Superior temporal gyrus (tissue), 1 donor: ENCODE data around the gene FBXO10.
"Not testable (repeated sequence)": the region's sequence is repeated elsewhere in the genome, so short reads cannot be mapped to it uniquely, and the experiment has no call there.

ENCODE experiments used
- DNase-seq: peaks from one replicate; pipeline ENCODE4 v3.0.0-alpha.2; 2016; ENCODE audit errors: extremely low spot score

The FBXO10 gene

DNA sequence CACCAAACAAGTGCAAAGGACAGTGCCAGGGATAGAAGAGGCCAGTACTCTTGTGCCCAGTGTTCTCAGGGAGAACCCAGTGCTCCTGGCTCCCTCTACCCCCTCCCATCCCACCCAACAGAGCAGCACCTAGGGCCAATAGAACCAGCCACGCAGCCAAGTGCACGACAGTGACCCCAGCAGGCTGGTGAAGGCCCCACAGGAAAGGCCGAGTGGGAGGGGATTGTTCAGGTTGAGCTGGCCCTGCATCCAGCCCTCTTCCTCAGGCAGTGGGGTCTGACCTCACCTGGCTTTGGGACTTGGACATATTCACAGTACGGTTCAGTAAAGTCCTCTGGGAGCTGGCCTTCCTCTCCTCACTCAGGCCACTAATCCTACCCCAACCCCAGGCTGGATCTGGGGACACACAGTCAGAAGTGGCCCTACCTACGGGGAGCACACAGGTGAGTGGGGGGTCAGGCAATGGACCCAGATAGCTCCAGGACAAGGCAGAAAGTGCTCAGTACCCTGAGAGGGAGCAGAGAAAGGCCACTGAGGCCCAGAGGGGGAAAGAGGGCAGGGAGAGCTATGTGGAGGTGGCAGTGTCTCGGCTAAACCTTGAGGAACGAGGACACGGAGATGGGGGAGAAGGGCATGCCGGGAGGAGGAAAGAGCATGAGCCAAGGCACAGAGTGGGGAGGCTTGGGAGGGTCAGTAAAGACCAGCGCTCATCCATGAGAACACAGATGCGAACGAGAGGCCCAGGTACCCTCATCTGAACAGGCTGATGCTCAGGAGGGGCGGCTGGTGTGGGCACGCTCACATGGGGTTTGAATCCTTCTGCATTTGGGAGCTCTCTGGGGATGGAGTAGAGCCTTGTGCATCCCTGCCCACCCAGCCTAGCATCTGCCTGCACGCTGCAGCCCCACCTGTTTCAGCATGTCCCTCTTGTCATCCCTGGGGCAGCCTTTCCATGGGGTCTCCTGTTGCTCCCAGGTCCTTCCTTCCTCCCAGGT, 64.9 kb downstream of the FBXO10 start:
- DNase-seq = no peak

DNA sequence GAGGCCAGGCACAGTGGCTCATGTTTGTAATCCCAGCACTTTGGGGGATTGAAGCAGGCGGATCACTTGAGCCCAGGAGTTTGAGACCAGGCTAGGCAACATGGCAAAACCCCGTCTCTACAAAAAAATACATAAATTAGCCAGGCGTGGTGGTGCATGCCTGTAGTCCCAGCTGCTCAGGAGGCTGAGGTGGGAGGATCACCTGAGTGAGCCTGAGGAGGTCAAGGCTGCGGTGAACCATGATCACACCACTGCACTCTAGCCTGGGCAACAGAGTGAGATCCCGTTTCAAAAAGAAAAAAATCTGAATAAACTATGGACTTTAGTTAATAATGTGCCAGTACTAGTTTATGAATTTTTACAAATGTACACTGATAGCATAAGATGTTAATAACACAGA, 66.1 kb downstream of the FBXO10 start:
- not testable (repeated sequence) for DNase-seq

DNA sequence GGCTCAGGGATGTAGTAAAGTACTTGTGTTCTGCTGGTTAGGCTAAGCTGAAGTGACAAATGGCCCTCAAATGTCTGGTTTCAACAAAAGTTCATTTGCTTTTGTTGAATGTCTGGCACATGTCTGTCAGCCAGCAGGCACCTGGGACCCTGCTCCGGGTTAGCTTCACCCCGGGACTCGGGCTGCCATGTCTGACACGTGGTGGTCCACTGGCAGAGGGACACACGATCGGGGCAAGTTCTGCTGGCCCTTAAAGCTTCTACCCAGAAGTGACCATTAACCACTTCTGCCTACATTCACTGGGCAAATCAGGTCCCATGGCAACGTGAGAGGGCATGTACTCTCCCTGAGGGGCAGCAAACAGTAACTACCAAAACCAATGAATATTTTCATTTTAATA, 66.6 kb downstream of the FBXO10 start:
- DNase-seq = no peak

DNA sequence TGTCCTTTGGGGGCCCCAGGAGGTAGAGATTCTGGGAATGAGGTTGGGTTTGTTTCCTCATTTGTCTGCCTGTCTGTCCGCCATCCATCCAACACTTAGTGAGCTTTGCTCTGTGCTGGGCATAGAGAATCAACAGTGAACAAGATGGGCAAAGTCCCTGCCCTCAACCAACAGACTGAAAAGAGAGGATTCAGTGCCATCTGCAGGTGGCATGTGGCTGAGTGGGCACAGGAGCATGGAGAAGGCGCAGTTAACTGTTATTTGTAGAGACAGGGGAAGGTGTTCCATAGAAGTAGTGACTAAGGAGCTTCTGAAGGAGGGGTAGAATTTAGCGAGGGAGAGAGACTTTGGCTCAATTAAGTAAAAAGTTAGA, 67.4 kb downstream of the FBXO10 start:
- DNase-seq = no peak

DNA sequence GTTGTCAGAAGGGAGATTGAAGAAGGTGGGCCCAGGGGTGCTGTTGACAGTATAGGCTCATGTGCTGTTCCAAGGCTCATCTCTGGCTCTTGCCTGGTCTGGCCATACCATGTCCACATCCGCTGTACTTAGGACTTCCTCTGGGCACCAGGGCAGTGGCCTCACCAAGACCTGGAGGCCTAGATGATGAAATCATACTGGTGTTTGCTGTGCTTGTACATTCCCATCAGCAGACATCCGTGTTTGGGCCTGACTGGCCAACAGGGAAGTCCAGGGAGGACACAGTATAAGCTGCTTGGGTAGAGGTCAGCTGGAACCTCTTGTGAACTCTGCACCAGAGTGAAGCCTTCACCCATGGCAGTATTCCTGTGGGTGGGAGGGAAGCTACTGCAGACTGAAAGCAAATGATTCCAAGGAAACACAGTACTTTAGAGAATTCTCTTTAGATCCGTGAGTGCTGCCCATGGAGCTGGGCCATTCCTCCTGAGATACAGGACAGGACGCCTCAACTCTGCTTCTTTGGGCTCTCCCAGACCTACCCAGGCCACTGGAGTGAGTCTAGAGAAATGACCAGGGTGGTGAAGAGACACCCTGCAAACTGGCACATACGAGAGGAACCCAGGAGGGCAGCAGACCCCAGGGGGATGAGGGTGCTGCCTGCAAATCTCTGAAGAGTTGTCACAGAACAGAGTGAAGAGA, 67.9 kb downstream of the FBXO10 start:
- DNase-seq = no peak

DNA sequence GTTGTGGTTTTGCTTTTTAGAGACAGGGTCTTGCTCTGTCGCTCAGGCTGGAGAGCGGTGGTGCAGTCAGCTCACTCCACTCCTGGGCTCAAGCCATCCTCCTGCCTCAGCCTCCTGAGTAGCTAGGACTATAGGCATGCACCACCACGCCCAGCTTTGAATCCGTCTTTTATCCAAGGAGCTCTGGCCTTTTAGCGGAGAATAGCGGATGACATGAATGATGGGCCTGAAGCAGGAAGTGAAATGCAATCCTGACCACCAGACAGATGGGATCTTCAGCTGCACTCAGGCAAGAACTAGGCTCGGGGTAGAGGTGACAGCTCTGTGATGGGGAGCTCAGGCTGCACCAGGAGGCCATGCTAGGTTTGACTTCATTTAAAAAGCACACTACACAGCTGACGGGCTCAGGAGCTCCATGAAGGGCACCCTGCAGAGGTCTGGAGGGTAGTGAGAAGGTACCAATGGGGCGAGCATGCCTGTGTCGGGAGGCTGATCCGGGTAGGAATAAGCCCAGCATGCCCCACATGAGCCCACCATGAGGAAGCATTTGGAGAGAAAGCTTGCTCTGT, 68.5 kb downstream of the FBXO10 start:
- DNase-seq = no peak

DNA sequence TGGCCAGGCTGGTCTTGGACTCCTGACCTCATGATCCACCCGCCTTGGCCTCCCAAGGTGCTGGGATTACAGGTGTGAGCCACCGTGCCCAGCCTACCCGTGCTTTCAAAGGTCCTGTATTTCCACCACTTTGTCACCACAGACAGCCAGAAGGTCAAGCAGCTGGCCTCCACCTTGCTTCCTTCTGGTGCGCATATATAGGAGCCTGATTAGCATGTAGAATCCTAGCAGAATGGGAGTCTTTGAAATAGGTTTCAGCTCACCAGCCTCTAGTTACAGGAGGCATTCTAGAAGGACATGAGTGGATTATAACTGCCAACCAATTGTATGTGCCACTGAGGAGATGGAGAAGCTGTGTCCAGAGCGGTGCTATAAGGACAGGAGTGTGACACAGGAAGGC, 71.6 kb downstream of the FBXO10 start:
- no peak for DNase-seq

DNA sequence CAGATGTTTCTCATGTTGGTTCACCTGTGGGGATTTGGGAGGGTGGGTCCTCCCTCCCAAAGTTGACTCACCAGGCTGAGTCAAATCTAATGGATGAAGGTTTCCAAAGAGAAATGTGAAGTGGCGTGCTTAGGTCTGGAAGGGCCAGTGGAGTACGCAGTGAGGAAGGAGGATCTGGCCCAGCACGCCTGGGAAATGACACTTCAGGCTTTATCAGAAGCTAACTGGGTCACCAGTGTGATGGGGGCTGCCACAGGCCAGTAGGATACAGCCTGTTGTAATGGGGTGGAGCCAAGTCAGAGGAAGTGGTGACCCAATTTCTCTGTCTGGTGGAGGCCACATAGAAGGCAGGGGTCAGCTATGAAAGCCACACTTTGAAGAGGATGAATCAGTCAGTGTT, 72.4 kb downstream of the FBXO10 start:
- DNase-seq = no peak

DNA sequence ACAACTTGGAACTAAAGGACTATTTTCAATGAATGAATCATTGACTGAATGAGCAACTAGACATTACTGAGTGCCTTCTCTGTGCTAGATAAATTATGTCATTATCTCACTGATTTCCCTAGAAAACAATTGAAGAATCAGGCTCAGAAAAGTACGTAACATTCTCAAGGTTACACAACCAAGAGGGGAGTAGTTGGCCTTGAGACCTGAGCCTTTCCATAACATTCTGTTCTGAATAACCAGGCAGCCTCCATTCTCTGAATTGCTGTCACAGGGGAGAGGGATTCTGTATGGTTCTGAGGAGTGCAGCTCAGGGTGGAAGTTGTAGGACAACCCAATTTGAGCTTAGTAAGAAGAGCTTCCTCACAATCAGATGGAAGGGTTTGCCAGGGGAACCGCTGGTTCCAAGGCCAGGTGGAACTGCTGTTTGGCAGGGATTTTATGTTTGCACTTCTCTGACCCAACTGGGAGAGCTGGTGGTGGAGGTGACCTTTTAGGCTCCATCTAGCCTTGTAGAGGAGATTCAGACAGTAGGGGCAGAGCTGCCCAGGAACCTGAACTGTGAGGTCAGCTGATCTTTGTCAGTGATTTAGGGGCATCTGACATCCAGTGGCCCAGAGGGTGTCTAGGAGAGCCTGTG, 74.1 kb downstream of the FBXO10 start:
- DNase-seq = no peak

DNA sequence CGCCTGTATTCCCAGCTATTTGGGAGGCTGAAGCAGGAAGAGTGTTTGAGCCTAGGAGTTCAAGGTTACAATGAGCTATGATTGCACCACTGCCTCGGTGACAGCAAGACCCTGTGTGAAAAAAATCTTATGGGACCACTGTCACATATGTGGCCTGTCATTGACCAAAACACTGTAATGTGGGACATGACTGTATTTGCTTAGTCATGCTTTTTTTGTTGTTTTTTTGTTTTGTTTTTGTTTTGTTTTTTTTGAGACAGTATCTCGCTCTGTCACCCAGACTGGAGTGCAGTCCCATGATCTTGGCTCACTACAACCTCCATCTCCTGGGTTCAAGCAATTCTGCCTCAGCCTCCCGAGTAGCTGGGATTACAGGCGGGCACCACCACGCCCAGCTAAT, 76.9 kb downstream of the FBXO10 start:
- no peak for DNase-seq

DNA sequence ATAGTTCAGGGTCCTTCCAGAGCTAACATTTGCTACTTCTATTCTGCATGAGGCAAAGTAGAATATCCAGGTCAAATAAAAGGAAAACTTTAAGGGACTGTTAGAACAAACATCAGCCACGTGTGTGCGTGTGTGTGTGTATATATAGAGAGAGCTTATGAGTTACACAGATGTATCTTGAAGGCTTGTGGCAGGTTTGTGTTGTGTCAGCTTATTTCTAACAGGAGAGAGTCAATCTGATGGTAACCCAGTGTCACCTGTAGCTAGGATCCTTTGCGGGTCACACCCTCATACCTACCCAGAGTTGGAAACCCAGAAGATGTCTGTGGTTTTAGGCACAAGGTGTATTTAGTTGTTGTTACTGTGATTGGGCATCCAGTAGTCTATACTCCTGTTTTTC, 77.7 kb downstream of the FBXO10 start:
- DNase-seq = no peak

DNA sequence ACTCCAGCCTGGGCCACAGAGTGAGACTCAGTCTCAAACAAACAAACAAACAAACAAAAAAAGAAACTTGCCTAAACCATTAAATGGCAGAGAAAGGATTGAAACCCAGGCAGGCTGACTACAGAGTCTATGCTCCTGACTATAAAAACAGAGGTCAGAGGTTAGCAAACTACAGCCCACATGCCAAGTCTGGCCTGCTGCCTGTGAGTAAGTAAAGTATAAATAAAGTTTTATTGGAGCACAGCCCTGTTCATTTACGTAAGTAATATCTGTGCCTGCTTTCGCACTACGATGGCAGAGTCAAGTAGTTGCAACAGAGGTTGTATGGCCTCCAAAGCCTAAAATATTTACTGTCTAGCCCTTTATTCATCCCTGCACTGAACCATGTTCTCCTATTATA, 78.9 kb downstream of the FBXO10 start:
- DNase-seq = no peak

DNA sequence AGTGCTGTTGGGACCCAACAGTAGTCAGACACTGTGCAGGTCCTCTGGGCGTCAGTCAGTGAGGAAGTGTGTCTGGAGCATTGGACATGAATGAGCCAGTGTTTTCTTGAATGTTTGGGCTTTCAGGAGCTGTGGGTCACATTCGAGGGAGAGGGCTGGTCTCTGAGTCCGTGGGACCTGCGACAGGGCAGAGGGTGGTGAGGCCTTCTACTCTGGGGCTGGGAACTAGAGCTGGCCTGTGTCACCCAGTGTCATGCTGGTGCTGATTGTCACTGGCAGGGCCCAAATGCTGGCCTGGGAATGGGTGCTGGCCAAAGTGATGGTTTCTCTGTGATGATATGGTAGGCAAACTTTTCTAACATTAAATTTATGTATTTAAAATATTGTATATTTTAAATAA, 80.2 kb downstream of the FBXO10 start:
- no peak for DNase-seq

DNA sequence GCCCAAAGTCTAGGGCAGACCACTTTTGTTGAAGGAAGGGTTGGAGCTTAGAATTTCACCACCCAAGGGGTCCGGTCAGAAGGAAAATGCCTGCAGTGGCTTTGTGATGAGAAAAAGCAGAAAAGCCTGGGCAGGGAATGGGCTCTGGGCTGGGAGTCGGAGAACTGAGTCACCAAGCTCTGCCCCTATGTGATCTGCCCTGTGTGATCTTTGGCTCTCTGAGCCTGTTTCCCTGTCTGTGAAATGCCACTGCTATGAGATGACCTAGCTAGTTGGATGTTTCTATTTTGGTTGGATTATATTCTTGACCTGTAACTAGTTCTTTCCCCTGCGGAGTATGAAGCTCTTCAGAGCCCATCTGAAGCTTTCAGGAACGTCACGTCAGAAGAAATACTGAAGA, 80.6 kb downstream of the FBXO10 start:
- DNase-seq = no peak

DNA sequence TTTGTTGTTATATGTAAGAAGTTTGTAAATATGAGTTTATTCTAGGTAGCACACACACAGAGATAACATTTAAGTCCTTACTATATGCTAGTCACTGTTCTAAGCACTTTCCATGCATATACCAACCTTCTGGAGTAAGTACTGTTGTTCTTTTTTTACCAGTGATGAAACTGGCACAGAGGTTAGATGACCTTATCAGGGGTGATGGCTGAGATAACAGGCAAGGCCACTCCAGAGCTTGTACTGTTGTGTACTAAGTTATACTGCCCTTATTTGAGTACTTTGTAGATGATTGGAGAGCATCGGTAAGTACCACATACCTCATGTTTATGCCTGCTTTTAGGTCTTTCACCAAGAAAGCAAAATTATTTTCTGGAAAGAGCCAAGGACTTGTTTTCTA, 84.2 kb downstream of the FBXO10 start:
- no peak for DNase-seq

DNA sequence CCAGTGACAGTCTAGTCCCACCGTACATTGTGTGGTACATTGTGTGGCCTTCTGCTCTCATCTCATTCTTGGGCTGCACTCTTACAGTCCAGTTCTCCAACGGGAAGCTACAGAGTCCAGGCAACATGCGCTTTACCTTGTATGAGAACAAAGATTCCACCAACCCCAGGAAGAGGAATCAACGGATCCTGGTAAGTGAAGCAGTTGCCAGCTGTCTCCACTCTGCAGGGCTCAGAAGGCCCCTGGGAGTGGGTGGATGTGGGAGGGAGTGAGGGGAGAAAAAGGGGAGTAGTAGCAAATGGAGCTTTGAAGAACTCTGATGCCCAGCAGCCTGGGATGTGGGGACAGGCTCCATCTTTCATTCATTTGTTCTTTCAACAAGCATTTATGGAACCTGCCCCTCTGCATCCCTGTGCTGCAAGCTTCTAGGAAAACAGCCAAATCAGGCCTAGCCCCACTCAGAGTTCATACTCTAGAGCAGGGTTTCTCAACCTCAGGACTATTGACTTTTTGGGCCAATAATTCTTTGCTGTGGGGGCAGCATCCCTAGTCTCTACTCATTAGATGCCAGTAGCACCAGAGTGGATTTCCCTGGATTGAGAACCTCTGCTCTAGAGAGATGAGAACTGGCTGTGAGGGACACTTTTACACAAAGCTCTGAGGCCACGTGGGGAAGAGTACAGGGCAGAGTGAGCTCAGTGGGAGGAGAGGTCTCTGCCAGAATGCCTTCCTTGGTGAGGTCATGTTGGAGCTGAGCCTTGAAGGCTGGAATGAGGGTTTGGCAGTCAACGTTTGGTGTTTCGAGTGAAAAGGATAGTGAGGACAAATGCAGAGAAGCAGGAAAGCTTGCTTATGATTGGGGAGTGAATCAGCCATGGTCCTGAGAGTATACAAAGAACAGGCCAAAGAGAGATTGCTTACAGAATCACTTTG, 89.3 kb downstream of the FBXO10 start:
- peak; percentile 30 for DNase-seq

DNA sequence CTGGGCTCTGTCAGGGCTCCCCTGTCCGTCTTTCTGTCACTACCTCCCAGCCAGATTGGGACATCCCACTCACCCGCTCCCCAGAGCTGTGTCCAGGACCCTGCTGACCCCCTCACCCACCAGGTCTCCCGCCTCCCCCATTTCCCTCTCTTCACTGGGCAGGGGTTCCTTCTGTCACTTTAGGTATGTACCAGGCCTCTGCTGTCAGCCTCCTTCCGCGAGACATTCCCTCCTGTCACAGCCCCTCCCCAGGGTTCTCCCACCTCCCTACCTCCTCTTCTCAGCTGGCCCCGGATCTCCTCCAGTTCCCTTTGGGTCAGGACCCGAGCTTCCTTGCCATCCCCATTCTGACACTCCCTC, 89.9 kb downstream of the FBXO10 start:
- no peak for DNase-seq

DNA sequence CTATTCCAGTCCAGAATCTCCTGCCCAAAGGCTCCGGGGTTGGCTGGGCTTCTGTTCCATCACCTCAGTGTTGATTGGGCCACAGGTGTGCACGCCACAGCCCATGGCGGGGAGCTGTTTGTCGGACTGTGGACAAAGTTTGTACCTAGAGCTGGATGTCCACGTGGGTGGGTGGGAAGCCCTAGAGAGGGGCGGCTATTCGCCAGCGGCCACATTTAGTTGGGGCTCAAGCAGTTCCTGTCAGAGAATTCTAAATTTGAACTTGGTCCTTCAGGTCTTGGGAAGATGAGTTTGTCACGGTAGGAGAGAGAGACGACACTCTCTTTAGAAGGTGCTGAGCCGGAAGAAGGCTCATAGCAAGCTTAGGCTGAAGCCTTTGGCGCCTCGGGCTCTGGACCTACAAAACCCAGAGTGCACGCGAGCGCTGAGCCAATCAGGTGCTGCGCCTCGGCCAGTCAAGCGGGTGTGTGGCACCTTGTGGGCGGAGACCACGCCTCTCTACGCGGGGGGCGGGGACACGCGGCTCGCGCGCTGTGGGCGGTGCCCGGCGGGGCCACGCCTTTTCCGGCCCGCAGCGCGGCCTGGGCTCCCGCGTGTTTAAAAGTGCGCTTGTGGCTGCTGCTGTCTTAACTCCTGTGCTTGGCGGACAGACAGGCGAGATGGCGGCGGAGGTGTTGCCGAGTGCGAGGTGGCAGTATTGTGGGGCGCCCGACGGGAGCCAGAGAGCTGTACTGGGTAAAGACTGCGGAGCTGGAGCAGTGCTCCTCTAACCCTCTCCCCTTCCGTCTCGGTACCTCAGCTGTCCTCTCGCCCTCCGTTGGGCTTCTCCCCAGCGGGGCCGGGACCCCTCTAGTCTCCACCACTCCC, 90.6 kb downstream of the FBXO10 start, which contains the start of gene POLR1E:
POLR1E (plus strand) TSS at position 560 of the 867 bp plus-strand sequence; CDS start at position 660, 100 bp downstream.
- DNase-seq = peak; percentile 92

DNA sequence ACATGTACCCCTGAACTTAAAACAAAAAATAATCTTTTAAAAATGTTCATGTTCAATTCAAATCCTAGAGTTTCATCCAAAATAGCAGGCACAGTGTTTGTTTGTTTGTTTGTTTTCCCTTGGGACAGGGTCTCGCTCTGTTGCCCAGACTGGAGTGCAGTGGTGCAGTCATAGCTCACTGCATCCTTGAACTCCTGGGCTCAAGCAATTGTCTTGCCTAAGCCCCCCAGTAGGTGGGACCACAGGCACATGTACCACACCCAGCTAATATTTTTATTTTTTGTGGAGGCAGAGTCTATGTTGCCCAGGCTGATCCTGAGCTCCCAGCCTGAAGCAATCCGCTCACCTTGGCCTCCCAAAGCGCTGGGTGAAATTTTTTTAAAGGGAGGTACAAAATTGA, 95.4 kb downstream of the FBXO10 start:
- no peak for DNase-seq

DNA sequence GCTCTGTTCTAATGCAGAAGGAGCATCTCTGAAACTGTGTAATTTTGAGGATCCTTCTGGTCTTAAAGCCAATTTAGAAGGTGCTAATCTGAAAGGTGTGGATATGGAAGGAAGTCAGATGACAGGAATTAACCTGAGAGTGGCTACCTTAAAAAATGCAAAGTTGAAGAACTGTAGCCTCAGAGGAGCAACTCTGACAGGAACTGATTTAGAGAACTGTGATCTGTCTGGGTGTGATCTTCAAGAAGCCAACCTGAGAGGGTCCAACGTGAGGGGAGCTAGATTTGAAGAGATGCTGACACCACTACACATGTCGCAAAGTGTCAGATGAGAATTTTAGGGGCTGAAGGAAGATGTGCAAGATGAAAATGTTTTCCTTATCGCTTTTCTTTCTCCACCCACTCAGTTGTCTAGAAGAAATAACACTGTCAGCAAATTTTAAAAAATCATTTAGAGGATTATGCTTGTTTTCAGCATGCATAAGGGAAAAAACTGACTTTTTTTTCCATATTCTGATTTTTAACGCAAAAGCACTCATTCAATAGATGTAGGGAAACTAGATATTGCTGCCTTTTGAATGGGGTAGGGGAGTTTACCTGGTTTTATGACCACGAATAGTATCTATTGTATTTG, 98.1 kb downstream of the FBXO10 start:
- not testable (repeated sequence) for DNase-seq
